ENCODE measurements around the gene RAB8B.

Gene RAB8B

DNA sequence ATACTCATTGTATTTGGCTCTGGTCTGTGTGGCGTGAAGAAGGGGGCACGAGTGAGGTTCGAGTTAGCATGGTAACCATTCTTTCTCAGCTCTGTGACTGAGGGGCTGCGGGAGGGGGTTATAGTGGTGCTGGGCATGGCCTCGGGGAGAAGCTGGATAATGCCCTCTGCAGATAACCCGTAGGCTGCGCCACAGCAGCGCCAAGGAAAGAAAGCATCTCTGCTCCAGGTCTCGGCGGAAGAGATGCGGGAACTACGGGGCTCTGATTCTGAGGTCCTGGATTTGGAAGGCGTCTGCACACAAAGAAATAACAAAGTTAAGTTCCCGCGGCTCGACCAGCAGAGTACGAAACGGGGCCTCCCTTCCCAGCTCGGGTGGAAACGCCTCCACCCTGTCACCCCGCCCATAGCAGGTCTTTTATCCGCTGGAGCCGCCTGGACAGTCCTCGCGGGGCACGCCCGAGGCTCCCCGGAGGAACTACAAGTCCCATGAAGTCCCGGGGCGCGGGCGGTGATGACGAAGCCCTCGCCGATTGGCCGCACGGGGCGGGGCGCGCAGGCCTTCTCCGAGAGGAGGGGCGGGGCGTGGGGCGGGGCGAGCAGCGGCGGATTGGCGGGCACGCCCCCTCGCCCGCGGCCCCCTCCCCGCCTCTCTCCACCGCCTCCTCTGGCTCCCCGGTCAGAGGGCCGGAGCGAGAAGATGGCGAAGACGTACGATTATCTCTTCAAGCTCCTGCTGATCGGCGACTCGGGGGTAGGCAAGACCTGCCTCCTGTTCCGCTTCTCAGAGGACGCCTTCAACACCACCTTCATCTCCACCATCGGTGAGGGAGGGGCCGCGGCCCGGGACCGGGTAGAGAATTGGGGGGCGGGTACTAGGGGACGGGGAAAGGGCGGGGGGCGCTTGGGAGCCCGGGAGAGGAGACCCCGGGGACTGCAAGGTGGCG lies at the start of gene RAB8B:
Gene RAB8B (plus strand): TSS at position 681 of the 946 bp plus-strand sequence. CDS start 19 bp downstream, at position 700.
- DNase-seq = peak; percentile 95

DNA sequence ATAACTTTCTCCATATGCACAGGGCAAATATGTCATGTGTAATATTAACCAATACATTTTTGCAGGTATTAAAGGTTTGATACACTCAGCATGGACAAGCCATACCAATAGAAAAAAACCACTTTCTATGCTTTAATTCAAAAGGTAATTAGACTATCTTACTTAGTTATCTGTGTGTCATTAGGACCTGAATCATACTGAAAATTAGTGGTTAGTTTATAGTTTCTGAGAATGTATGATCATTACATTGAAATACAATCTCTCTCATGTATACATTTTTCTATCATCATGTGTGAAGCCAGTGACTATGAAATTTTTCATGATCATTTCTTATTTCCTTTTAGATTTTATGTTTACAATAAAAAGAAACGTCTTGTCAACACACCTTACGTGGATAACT lies 48.5 kb upstream of the RAB8B start:
- DNase-seq = no peak

- DNase-seq = no peak
Observed at GRCh38 chr15:63145426-63145825, 44.0 kb upstream of the RAB8B start.

DNA sequence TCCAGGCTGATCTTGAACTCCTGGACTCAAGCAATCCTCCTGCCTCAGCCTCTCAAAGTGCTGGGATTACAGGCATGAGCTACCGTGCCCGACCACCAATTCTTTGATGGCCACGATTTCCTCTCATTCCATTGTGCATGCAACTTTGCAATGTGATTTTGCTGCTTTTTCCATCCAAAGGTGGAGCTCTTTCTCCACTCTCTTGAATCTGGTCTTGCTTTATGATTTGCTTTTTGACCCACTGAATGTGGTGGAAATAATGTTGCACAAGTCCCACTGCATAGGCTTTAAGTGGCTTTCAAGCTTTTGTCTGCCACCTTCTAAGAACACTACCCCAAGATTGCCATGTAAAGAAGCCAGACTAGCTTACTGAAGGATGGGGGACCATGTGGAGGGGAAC lies 42.7 kb upstream of the RAB8B start:
- no peak for DNase-seq

GRCh38 chr15:63151665-63152064 lies 37.7 kb upstream of the RAB8B start:
- DNase-seq = no peak

DNA sequence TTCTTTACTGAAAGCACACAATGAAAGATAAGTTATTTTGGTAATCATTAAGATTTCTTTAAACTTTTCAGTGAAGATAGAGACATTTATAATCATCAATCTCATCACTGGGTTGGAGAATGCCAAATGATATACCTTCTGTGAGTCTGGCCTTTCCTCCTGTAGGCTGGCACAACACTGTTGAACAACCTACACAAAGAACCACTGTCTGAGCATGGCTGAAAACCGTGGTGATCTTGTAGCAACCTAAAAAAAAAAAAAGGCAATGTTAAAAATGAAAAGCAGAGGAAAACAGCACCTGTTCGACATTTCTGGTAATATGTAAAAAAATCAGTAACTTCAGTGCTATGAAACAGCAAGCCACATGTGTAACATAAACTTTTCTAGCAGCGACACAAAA lies 33.9 kb upstream of the RAB8B start:
- DNase-seq = no peak

DNA sequence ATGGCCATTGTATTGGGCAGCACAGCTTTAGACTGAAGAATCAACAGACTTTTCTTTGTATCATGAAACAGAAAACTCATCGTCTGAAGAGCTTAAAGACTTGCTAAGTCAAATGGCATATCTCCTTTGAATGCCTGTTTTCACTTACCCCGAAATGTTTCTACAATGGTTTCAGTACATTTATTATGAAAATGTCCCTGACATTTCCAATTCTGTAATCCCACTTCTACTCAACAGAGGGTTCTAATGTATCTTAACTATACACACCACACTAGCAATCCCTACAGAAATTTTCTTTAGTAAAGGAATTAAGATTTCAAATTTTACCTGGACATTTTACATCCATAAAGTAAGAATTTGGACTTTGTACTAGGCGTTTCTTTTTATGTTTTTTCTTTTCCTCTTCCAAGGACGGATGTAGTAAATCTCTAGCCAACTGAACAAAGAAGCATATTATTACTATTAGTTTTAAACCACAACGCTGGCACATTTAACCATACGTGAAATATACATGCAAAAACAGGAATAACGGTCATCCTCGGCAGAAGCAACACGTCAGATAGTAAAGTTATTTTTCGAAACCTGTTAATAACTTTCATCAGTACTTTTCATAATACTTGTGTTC lies 33.2 kb upstream of the RAB8B start:
- no peak for DNase-seq

GRCh38 chr15:63156755-63157117 lies 32.7 kb upstream of the RAB8B start:
- DNase-seq = no peak

GRCh38 chr15:63157118-63157843 lies 32.1 kb upstream of the RAB8B start, which contains the start of gene RPS27L:
TSS of gene RPS27L (minus strand) at chr15:63157477. CDS start at chr15:63157405, 72 bp downstream.
- peak; percentile 87 for DNase-seq

- peak; percentile 25 for DNase-seq
Observed at GRCh38 chr15:63157891-63158431, 31.4 kb upstream of the RAB8B start.

- DNase-seq = no peak
Observed at GRCh38 chr15:63160638-63161037, 28.8 kb upstream of the RAB8B start.

GRCh38 chr15:63163217-63163616 lies 26.2 kb upstream of the RAB8B start:
- no peak for DNase-seq

- DNase-seq = no peak
Observed at GRCh38 chr15:63165166-63165859, 24.1 kb upstream of the RAB8B start.

DNA sequence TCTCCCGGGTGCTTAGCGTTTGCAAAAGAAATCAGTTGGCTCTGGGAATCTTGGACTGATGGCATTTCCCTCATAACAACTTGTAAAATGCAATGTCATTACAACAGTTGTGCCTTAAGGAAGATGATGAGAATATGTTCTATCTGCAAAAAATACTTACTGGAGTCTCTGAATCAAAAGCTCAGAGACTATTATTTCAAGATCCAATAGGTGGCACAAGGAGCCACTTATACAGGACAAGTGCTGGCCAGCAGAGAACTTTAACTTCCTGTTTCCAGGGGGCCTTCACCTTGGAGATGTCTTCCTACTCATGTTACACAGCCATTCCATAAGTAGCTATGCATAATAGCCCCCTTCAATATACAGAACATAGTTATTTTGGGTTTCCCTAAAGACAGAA lies 23.2 kb upstream of the RAB8B start:
- DNase-seq = peak; percentile 5

DNA sequence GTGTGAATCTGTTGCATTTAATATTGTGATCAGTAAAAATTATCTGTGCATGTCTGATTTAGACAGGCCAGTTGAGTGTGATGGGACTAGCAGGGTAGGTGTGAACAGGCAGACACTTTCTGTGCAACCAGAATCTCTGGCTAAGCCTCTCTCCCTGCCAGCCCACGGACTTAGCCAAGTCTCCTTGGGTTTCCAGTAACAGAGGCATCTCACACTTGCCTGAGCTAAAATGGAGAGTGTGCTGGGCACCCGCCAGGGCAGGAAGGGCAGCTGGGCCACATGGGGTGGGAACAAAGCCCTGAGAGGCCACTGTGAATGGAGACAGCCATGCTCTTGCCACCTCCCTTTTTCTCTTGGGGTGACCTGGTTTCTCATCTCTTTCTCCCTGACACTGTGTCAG lies 19.6 kb upstream of the RAB8B start:
- DNase-seq = no peak

DNA sequence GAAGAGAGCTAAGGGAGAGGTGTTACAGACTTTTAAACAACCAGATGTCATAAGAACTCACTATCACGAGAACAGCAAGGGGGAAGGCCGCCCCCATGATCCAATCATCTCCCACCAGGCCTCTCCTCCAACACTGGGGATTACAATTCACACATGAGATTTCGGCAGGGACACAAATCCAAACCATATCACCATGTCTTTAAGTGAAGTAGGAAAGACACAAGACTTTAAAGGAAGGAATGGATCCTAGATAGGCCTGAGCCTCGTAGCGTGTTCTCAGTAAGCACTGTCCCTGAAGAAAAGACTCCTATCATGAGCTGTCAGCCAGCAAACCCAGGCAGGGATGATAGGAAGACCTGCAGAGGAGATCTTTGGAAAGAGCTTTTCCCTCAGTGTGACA lies 17.0 kb upstream of the RAB8B start:
- DNase-seq = no peak

GRCh38 chr15:63172851-63173451 lies 16.5 kb upstream of the RAB8B start:
- no peak for DNase-seq

DNA sequence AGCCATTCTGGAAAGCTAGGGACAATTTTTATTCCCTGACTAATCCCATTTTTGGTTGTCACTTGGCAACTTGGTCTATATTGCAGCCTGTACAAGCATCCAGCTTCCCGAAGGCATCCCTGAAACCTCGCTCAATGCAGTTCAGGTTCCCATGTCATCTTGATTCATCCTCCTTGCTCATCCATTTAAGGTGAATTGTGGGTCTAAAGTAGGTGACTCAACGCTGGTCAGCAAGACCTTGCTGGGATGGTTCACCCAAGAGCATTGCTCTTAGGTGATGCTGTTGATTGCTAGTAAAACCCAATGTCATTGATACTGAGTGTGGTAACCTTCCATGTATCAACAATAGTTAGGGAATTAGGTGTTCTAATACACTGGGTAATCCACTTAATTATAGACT lies 13.1 kb upstream of the RAB8B start:
- DNase-seq = no peak

DNA sequence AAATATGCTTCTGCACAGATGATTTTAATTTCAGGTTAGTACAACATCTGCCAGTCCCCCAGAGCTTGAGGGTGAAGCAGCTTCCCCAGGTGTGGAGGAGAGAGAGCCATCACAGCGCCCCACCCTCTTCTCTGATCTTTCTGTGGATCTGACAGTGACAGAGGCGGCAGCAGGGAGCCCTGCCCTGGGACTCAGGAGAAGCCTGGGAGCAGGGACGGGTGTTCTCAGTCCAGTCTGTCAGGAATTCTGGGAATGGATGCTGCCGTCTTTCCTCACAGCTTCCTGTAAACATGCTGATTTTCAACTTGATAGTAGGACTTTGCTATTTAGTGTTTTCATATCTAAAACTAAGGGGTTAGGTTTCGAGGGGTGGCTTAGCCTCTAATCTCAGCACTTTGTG lies 11.4 kb upstream of the RAB8B start:
- no peak for DNase-seq

DNA sequence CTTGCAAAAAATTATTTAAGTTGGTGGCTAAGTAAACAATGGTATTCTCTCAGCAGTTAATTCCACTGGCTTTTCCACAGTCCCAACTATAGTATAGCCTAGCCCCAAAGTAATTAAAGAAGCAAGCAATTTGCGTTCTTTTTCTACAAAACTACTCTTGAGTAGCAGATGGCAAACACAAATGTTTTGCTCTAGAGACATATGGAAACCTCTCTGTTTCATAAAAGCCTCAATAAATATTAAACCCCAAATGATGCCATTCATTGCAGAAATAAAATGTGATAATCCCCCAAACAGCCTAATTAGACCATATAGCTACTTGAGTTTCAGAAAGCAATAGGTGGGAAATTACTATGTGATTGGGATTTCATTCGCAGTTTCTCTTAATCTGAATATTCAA lies 8.7 kb upstream of the RAB8B start:
- DNase-seq = no peak

- DNase-seq = no peak
Observed at GRCh38 chr15:63181648-63182047, 7.8 kb upstream of the RAB8B start.

DNA sequence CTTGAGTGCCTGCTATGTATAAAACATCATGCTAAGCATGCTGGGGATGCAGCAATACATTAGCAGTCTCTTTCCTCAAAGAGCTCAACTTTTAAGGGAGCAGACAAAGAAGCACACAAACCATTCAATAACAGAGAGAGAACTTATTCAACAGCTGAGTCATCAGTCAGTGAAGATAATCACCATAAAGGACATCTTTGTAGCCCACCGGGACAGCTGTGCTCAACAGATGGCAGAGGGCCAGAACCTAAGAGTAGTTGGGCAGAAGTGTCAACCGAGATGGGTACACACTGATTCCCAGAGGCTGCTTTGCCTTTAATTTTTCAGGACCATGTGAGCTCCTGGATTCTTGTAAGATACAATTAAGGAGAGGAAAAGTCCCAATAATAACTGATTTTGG lies 4.2 kb upstream of the RAB8B start:
- DNase-seq = no peak
